SH-SY5Y (cell line): Measurements from ENCODE around the gene CDKL1.

Experiments
- GATA2 ChIP-seq: IDR thresholded peaks from 2 replicates; pipeline ENCODE4 v1.6.1; 2011; ENCODE audit warnings: mild to moderate bottlenecking, low read depth, low read length
- GATA3 ChIP-seq: IDR thresholded peaks from 2 replicates; pipeline ENCODE4 v1.6.1; 2011; ENCODE audit warnings: low read depth, mild to moderate bottlenecking, low read length, moderate library complexity

GRCh38 chr14:50318031-50318626 is 78.6 kb downstream of the CDKL1 start:
- no peak for TF ChIP-seq GATA2
- no peak for TF ChIP-seq GATA3
